ENCODE measurements around the gene SULT2A1.
"Not testable (repeated sequence)": the region's sequence is repeated elsewhere in the genome, so short reads cannot be mapped to it uniquely, and the experiment has no call there.

The SULT2A1 gene

DNA sequence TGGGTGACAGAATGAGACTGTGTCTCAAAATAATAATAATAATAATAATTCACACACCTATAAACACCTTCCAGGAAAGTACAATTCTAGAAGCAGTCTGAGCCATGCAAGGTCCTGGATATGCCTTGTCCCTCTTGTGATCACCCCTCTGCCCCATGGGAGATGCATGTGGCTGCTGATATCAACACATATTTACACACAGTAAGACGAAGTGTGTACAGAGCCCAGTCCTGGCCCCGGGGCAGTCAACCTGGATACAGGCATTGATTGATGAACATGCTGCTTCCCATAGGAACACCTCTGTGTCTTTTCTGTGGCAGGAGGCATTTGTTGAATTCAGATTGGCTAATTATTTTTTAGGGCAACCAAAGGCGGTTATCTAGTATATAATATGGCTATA, 3.2 kb downstream of the SULT2A1 start:
- H3K9ac ChIP-seq (ENCODE audit: low read depth, low read length), result no peak overlapping the region
- DNase-seq, result no peak
- ATAC-seq (ENCODE audit: insufficient read depth, low read depth), result no peak
- H2AFZ ChIP-seq (ENCODE audit: low read depth, low read length), result no peak overlapping the region
- no peaks in the 10 kb centered on the region for H3K9me3 ChIP-seq (ENCODE audit: insufficient read depth, low read length, severe bottlenecking)
- no peaks in the 10 kb centered on the region for H3K4me1 ChIP-seq (ENCODE audit: insufficient read depth, low read length)
- H3K4me2 ChIP-seq (ENCODE audit: insufficient read depth, low read length), result no peak overlapping the region
- no peaks in the 10 kb centered on the region for H3K36me3 ChIP-seq (ENCODE audit: insufficient read depth, low read length)
- H3K27ac ChIP-seq (ENCODE audit: low read length), result no peak overlapping the region
- H3K79me2 ChIP-seq (ENCODE audit: insufficient read depth, low read length), result no peaks in the 10 kb centered on the region
- TF ChIP-seq, protein P1, sequence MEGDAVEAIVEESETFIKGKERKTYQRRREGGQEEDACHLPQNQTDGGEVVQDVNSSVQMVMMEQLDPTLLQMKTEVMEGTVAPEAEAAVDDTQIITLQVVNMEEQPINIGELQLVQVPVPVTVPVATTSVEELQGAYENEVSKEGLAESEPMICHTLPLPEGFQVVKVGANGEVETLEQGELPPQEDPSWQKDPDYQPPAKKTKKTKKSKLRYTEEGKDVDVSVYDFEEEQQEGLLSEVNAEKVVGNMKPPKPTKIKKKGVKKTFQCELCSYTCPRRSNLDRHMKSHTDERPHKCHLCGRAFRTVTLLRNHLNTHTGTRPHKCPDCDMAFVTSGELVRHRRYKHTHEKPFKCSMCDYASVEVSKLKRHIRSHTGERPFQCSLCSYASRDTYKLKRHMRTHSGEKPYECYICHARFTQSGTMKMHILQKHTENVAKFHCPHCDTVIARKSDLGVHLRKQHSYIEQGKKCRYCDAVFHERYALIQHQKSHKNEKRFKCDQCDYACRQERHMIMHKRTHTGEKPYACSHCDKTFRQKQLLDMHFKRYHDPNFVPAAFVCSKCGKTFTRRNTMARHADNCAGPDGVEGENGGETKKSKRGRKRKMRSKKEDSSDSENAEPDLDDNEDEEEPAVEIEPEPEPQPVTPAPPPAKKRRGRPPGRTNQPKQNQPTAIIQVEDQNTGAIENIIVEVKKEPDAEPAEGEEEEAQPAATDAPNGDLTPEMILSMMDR (IDR thresholded peaks at IDR 0.05; ENCODE audit: borderline replicate concordance, extremely low read depth, low read length, poor library complexity, severe bottlenecking), result no peak
- H3K4me3 ChIP-seq (ENCODE audit: low read depth in 1 of 2, low read length in 2 of 2), result no peak overlapping the region
- no peaks in the 10 kb centered on the region for H4K20me1 ChIP-seq (ENCODE audit: insufficient read depth, low read length)
- no peaks in the 10 kb centered on the region for H3K27me3 ChIP-seq (ENCODE audit: insufficient read depth, low read length, poor library complexity)

DNA sequence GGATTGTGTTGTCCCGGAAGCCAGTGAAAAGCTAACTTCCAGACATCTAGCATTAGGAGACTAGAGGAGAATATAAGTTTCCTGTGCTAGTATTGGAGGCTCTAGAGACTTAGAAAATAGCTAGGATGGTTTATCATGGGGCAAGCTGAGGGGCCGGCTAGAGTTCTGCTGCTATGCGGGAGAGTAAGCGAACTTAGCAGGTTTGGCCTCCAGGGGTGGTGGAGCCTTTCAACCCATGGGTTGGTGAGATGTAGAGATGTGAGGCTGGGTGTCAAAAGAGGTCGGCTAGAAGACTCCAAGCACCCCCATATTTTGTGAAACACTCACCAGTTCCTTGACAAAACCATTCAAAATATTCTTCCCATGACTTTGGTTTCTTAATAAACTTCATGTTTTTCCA, 4.4 kb downstream of the SULT2A1 start:
- Histone ChIP-seq H3K9me3 (ENCODE audit: insufficient read depth, low read length, severe bottlenecking) (no peaks in the 10 kb centered on the region), H3K4me3 (ENCODE audit: low read depth in 1 of 2, low read length in 2 of 2) (no peak overlapping the region), H4K20me1 (ENCODE audit: insufficient read depth, low read length) (no peaks in the 10 kb centered on the region), H3K79me2 (ENCODE audit: insufficient read depth, low read length) (no peaks in the 10 kb centered on the region), H3K9ac (ENCODE audit: low read depth, low read length) (no peak overlapping the region), H2AFZ (ENCODE audit: low read depth, low read length) (no peak overlapping the region), H3K27ac (ENCODE audit: low read length) (no peak overlapping the region), H3K36me3 (ENCODE audit: insufficient read depth, low read length) (no peaks in the 10 kb centered on the region), H3K4me2 (ENCODE audit: insufficient read depth, low read length) (no peak overlapping the region), H3K4me1 (ENCODE audit: insufficient read depth, low read length) (no peaks in the 10 kb centered on the region), H3K27me3 (ENCODE audit: insufficient read depth, low read length, poor library complexity) (no peaks in the 10 kb centered on the region)
- TF ChIP-seq EZH2 (IDR thresholded peaks at IDR 0.05; ENCODE audit: borderline replicate concordance, low read depth, low read length, severe bottlenecking), result no peak
- ATAC-seq (ENCODE audit: insufficient read depth, low read depth), result no peak
- DNase-seq, result no peak

DNA sequence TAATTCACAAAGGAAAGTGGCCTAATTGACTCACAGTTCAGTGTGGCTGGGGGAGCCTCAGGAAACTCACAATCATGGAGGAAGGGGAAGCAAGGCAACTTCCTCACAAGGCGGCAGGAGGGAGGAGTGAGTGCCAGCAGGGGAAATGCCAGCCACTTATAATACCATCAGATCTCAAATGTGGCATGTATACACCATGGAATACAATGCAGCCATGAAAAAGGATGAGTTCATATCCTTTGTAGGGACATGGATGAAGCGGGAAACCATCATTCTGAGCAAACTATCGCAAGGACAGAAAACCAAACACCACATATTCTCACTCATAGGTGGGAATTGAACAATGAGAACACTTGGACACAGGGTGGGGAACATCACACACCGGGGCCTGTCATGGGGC, 6.7 kb downstream of the SULT2A1 start:
- H2AFZ ChIP-seq (ENCODE audit: low read depth, low read length); H3K27me3 ChIP-seq (ENCODE audit: insufficient read depth, low read length, poor library complexity); H3K36me3 ChIP-seq (ENCODE audit: insufficient read depth, low read length): not testable (repeated sequence)

DNA sequence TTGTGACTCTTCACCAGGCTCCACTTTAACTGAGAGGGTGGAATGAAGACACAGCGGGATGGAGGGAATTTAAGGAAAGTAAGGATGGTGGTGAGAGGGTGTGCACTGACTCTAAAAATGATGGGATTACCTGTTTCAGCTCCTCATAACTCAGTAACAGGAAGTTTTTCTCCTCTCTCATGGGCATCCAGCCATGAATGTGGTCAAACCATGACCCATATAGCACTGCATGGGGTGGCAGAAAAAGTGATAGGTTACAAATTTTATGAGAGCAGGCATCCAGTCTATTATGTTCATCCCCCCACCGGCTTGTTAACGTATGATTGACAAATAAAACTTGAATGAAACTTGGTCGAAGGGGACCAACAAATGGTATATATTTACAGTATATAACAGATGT, 7.2 kb downstream of the SULT2A1 start:
- Histone ChIP-seq H3K36me3 (ENCODE audit: insufficient read depth, low read length) (no peaks in the 10 kb centered on the region), H3K27me3 (ENCODE audit: insufficient read depth, low read length, poor library complexity) (no peaks in the 10 kb centered on the region), H3K79me2 (ENCODE audit: insufficient read depth, low read length) (no peaks in the 10 kb centered on the region), H3K27ac (ENCODE audit: low read length) (no peak overlapping the region), H3K4me1 (ENCODE audit: insufficient read depth, low read length) (no peaks in the 10 kb centered on the region), H4K20me1 (ENCODE audit: insufficient read depth, low read length) (no peaks in the 10 kb centered on the region), H2AFZ (ENCODE audit: low read depth, low read length) (no peak overlapping the region), H3K9ac (ENCODE audit: low read depth, low read length) (no peak overlapping the region), H3K4me2 (ENCODE audit: insufficient read depth, low read length) (no peak overlapping the region), H3K9me3 (ENCODE audit: insufficient read depth, low read length, severe bottlenecking) (no peaks in the 10 kb centered on the region), H3K4me3 (ENCODE audit: low read depth in 1 of 2, low read length in 2 of 2) (no peak overlapping the region)
- no peak for TF ChIP-seq EZH2 (IDR thresholded peaks at IDR 0.05; ENCODE audit: borderline replicate concordance, low read depth, low read length, severe bottlenecking)
- TF ChIP-seq, protein P1 (IDR thresholded peaks at IDR 0.05; ENCODE audit: borderline replicate concordance, extremely low read depth, low read length, poor library complexity, severe bottlenecking), result no peak
- ATAC-seq (ENCODE audit: insufficient read depth, low read depth) (no peak), DNase-seq (no peak)

More for the DNA sequence above, 6.7 kb downstream of the SULT2A1 start:
- H4K20me1 ChIP-seq (ENCODE audit: insufficient read depth, low read length); H3K4me2 ChIP-seq (ENCODE audit: insufficient read depth, low read length); H3K4me1 ChIP-seq (ENCODE audit: insufficient read depth, low read length); H3K4me3 ChIP-seq (ENCODE audit: low read depth in 1 of 2, low read length in 2 of 2); DNase-seq; H3K79me2 ChIP-seq (ENCODE audit: insufficient read depth, low read length); H3K9ac ChIP-seq (ENCODE audit: low read depth, low read length); H3K27ac ChIP-seq (ENCODE audit: low read length); ATAC-seq (ENCODE audit: insufficient read depth, low read depth); H3K9me3 ChIP-seq (ENCODE audit: insufficient read depth, low read length, severe bottlenecking): not testable (repeated sequence)
